ENCODE measurements around the gene SIPA1L2. TPM values are rescaled to one million over a fixed set of nuclear protein-coding genes. Genes with fewer than 3 reads are reported as not detected.

SIPA1L2 gene
- total RNA-seq, result 34.2 TPM

GRCh38 chr1:232630047-232630893 lies at the start of gene SIPA1L2:
SIPA1L2 (minus strand) TSS chr1:232630133; CDS start chr1:232515339, 114,794 bp downstream.
- DNase-seq (ENCODE audit: low spot score in 2 of 2) (peak; percentile 98 to 99), FAIRE-seq (no peak)

- DNase-seq (ENCODE audit: low spot score in 2 of 2), result no peak
- no peak for FAIRE-seq
These were observed 48.4 kb upstream of the SIPA1L2 start for GRCh38 chr1:232678185-232678886.

- no peak for FAIRE-seq
These were observed 46.4 kb upstream of the SIPA1L2 start for GRCh38 chr1:232676307-232676706.

GRCh38 chr1:232675898-232676297 lies 46.0 kb upstream of the SIPA1L2 start:
- DNase-seq (ENCODE audit: low spot score in 2 of 2) (no peak), FAIRE-seq (no peak)

More at GRCh38 chr1:232676307-232676706, 46.4 kb upstream of the SIPA1L2 start:
- no peak for DNase-seq (ENCODE audit: low spot score in 2 of 2)

- FAIRE-seq (no peak), DNase-seq (ENCODE audit: low spot score in 2 of 2) (no peak)
These were observed 45.3 kb upstream of the SIPA1L2 start for GRCh38 chr1:232675260-232675659.

GRCh38 chr1:232673256-232673655 lies 43.3 kb upstream of the SIPA1L2 start:
- DNase-seq (ENCODE audit: low spot score in 2 of 2) (no peak), FAIRE-seq (no peak)

GRCh38 chr1:232669981-232670747 lies 40.2 kb upstream of the SIPA1L2 start:
- DNase-seq (ENCODE audit: low spot score in 2 of 2), result no peak
- no peak for FAIRE-seq

GRCh38 chr1:232667778-232668165 lies 37.8 kb upstream of the SIPA1L2 start:
- no peak for DNase-seq (ENCODE audit: low spot score in 2 of 2)

GRCh38 chr1:232667094-232667777 lies 37.3 kb upstream of the SIPA1L2 start:
- DNase-seq (ENCODE audit: low spot score in 2 of 2) (no peak), FAIRE-seq (no peak)

More at GRCh38 chr1:232667778-232668165, 37.8 kb upstream of the SIPA1L2 start:
- no peak for FAIRE-seq

- DNase-seq (ENCODE audit: low spot score in 2 of 2) (no peak), FAIRE-seq (no peak)
These were observed 35.2 kb upstream of the SIPA1L2 start for GRCh38 chr1:232664844-232665777.

GRCh38 chr1:232662910-232663309 lies 33.0 kb upstream of the SIPA1L2 start:
- FAIRE-seq (no peak), DNase-seq (ENCODE audit: low spot score in 2 of 2) (no peak)

- no peak for FAIRE-seq
- DNase-seq (ENCODE audit: low spot score in 2 of 2), result no peak
These were observed 28.5 kb upstream of the SIPA1L2 start for GRCh38 chr1:232658386-232658785.

- DNase-seq (ENCODE audit: low spot score in 2 of 2) (no peak), FAIRE-seq (no peak)
These were observed 27.6 kb upstream of the SIPA1L2 start for GRCh38 chr1:232657426-232658005.

- FAIRE-seq (no peak), DNase-seq (ENCODE audit: low spot score in 2 of 2) (no peak)
These were observed 25.8 kb upstream of the SIPA1L2 start for GRCh38 chr1:232655746-232656085.

GRCh38 chr1:232655028-232655745 lies 25.3 kb upstream of the SIPA1L2 start:
- DNase-seq (ENCODE audit: low spot score in 2 of 2) (no peak), FAIRE-seq (no peak)

- no peak for DNase-seq (ENCODE audit: low spot score in 2 of 2)
These were observed 23.9 kb upstream of the SIPA1L2 start for GRCh38 chr1:232653789-232654188.

GRCh38 chr1:232650845-232651244 lies 20.9 kb upstream of the SIPA1L2 start:
- no peak for DNase-seq (ENCODE audit: low spot score in 2 of 2)
- FAIRE-seq, result no peak

More at GRCh38 chr1:232653789-232654188, 23.9 kb upstream of the SIPA1L2 start:
- FAIRE-seq, result no peak

GRCh38 chr1:232650418-232650817 lies 20.5 kb upstream of the SIPA1L2 start:
- no peak for FAIRE-seq
- no peak for DNase-seq (ENCODE audit: low spot score in 2 of 2)
